PC-9 (cell line): ENCODE data around the gene PPP2R2C. TPM values are rescaled to one million over a fixed set of nuclear protein-coding genes. Genes with fewer than 3 reads are reported as not detected.

Experiments
- BruUV-seq: library from RNA; stranded (reverse); fragments of 400-500 nt; replicated peaks from 2 replicates; lab custom pipeline; 2021; lab: Mats Ljungman, UMichigan
- CTCF ChIA-PET: fragments of 300-600 bp; sonication (Branson Sonifier 250); formaldehyde crosslinking; loops from one replicate; lab custom pipeline; 2022; ENCODE audit warnings: antibody characterized with exemption; lab: Charles Lee
- POLR2A ChIA-PET: fragments of 300-600 bp; sonication (Branson Sonifier 250); formaldehyde crosslinking; loops from one replicate; lab custom pipeline; 2022; ENCODE audit warnings: antibody characterized with exemption; ENCODE audit not compliant: unreplicated experiment; lab: Charles Lee
- DNase-seq, 2 experiments: peaks; one replicate each; pipeline versions ENCODE4 v3.0.0 to v3.0.0-alpha.2; 2015 to 2022; ENCODE audit warnings: mixed read lengths in 1 of 2
- H2AFZ ChIP-seq: fragments of 200-600 bp; sonication (generic); 2 replicates; pipeline ENCODE4 v1.8.1; 2017; ENCODE audit warnings: antibody characterized with exemption
- H3F3A ChIP-seq: fragments of 200-600 bp; sonication (generic); 2 replicates; pipeline ENCODE4 v1.8.1; 2017; ENCODE audit warnings: antibody characterized with exemption, mild to moderate bottlenecking, low read depth; ENCODE audit not compliant: insufficient read depth
- H3K27ac ChIP-seq: fragments of 200-600 bp; sonication (generic); 2 replicates; pipeline ENCODE4 v1.6.1; 2016; ENCODE audit warnings: mixed run types
- H3K27me3 ChIP-seq: fragments of 200-600 bp; sonication (generic); 2 replicates; pipeline ENCODE4 v1.6.1; 2016; ENCODE audit warnings: low read depth, mixed run types; ENCODE audit not compliant: insufficient read depth
- H3K36me3 ChIP-seq: fragments of 200-600 bp; sonication (generic); 2 replicates; pipeline ENCODE4 v1.6.1; 2016; ENCODE audit warnings: low read depth, mixed run types
- H3K4me1 ChIP-seq: fragments of 200-600 bp; sonication (generic); replicated peaks from 2 replicates; pipeline ENCODE4 v1.6.1; 2016; ENCODE audit warnings: mixed run types; ENCODE audit not compliant: insufficient read depth
- H3K4me2 ChIP-seq: fragments of 200-600 bp; sonication (generic); 2 replicates; pipeline ENCODE4 v1.6.1; 2017; ENCODE audit warnings: mixed run types
- H3K4me3 ChIP-seq: fragments of 200-600 bp; sonication (generic); 2 replicates; pipeline ENCODE4 v1.6.1; 2016; ENCODE audit warnings: mixed run types
- H3K79me2 ChIP-seq: fragments of 200-600 bp; sonication (generic); 2 replicates; pipeline ENCODE4 v1.6.1; 2017; ENCODE audit warnings: low read depth, mixed run types
- H3K9me2 ChIP-seq: fragments of 200-600 bp; sonication (generic); 2 replicates; pipeline ENCODE4 v1.8.1; 2017; ENCODE audit warnings: mild to moderate bottlenecking; ENCODE audit not compliant: insufficient read depth
- H3K9me3 ChIP-seq: fragments of 200-600 bp; sonication (generic); 2 replicates; pipeline ENCODE4 v1.8.1; 2016; ENCODE audit warnings: low read depth; ENCODE audit not compliant: insufficient read depth
- H4K20me1 ChIP-seq: fragments of 200-600 bp; sonication (generic); 2 replicates; pipeline ENCODE4 v1.8.1; 2017; ENCODE audit not compliant: insufficient read depth
- EZH2 ChIP-seq: fragments of 200-600 bp; sonication (generic); IDR thresholded peaks from 2 replicates; pipeline ENCODE4 v1.8.0; 2017; ENCODE audit warnings: antibody characterized with exemption, low read depth
- intact Hi-C: fragments of 100-400 bp; cut with micrococcal nuclease; formaldehyde crosslinking; loops from one replicate; pipeline ENCODE4 v1.10.0; 2022; ENCODE audit not compliant: unreplicated experiment
- total RNA-seq: library from RNA; stranded (reverse); gene quantifications from 2 replicates; pipeline ENCODE4 v1.2.3, GENCODE V29; 2021
- TF ChIP-seq, protein P1 (sequence below): fragments of 200-600 bp; sonication (generic); conservative IDR thresholded peaks from 2 replicates; pipeline ENCODE4 v1.6.1; 2017; ENCODE audit warnings: mixed run types, antibody characterized with exemption, mild to moderate bottlenecking, moderate library complexity

The PPP2R2C gene
- total RNA-seq, 1 experiment from 2014 or later, result 40.9 TPM

DNA sequence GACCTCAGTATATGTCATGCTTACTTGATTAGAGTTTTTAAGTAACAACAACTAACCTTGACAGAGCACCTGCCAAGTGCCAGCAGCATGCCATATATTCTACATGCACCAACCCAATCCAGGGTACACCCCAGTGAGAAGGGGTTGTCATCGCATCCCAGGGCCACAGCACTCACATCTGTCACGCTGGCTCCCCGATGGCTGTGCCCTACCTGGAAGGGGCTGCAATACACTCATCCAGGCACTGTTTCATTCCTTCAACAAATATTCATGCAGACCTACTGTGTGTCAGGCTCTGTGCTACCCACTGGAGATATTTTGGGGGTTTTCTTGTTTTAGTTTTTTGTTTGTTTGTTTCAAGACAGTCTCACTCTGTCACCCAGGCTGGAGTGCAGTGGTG, 49.5 kb downstream of the PPP2R2C start:
- no peaks in the 10 kb centered on the region for H3F3A ChIP-seq
- no peak for DNase-seq
- no peak overlapping the region for H3K4me3 ChIP-seq
- no peak overlapping the region for H2AFZ ChIP-seq
- TF ChIP-seq, protein P1, sequence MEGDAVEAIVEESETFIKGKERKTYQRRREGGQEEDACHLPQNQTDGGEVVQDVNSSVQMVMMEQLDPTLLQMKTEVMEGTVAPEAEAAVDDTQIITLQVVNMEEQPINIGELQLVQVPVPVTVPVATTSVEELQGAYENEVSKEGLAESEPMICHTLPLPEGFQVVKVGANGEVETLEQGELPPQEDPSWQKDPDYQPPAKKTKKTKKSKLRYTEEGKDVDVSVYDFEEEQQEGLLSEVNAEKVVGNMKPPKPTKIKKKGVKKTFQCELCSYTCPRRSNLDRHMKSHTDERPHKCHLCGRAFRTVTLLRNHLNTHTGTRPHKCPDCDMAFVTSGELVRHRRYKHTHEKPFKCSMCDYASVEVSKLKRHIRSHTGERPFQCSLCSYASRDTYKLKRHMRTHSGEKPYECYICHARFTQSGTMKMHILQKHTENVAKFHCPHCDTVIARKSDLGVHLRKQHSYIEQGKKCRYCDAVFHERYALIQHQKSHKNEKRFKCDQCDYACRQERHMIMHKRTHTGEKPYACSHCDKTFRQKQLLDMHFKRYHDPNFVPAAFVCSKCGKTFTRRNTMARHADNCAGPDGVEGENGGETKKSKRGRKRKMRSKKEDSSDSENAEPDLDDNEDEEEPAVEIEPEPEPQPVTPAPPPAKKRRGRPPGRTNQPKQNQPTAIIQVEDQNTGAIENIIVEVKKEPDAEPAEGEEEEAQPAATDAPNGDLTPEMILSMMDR, result no peak
- TF ChIP-seq EZH2, result no peak
- POLR2A ChIA-PET, result no interaction called here
- no peak overlapping the region for H3K27ac ChIP-seq
- H3K9me2 ChIP-seq, result no peaks in the 10 kb centered on the region
- CTCF ChIA-PET, result no interaction called here
- intact Hi-C loops, result no loop called here
- H3K79me2 ChIP-seq, result no peaks in the 10 kb centered on the region
- H3K36me3 ChIP-seq, result no peaks in the 10 kb centered on the region
- no TSS peak for BruUV-seq
- H3K4me1 ChIP-seq, result no peaks in the 10 kb centered on the region
- H3K4me2 ChIP-seq, result no peak overlapping the region
- H3K9me3 ChIP-seq, result no peaks in the 10 kb centered on the region
- 0 out of 2 replicates have a peak, but pooled peaks cover 4% of the 10 kb centered on the region for H4K20me1 ChIP-seq
- no peaks in the 10 kb centered on the region for H3K27me3 ChIP-seq

DNA sequence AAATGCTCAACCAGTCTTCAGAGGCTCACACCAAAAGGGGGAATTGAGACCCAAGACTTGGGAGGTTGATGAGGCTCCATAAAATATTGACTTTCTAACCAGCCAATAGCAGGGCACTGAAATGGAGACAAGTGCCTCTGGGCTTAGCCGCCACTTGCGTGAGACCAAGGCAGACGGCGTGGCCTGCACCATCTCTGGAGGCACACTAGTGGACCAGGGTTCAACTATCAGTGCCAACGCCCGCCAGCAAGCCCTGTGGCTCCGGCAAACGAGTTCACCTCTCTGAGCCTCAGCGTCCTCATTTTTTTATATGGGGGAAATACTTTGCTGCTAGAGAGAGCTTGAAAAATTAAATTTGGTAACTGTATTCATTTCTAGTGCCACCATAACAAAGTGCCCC, 50.3 kb downstream of the PPP2R2C start:
- Histone ChIP-seq H4K20me1 (0 out of 2 replicates have a peak, but pooled peaks cover 4% of the 10 kb centered on the region), H3K4me3 (no peak overlapping the region), H3K36me3 (no peaks in the 10 kb centered on the region), H3F3A (no peaks in the 10 kb centered on the region), H3K9me2 (no peaks in the 10 kb centered on the region), H3K27me3 (no peaks in the 10 kb centered on the region), H2AFZ (no peak overlapping the region), H3K4me2 (no peak overlapping the region), H3K4me1 (no peaks in the 10 kb centered on the region), H3K9me3 (no peaks in the 10 kb centered on the region), H3K27ac (no peak overlapping the region), H3K79me2 (no peaks in the 10 kb centered on the region)
- POLR2A ChIA-PET, result no interaction called here
- no peak for DNase-seq
- CTCF ChIA-PET, result no interaction called here
- TF ChIP-seq, protein P1, result no peak
- no peak for TF ChIP-seq EZH2
- intact Hi-C loops, result no loop called here
- no TSS peak for BruUV-seq

GRCh38 chr4:6421397-6421796, 51.0 kb downstream of the PPP2R2C start:
- no peaks in the 10 kb centered on the region for H3K9me3 ChIP-seq
- intact Hi-C loops, result no loop called here
- POLR2A ChIA-PET, result no interaction called here
- H4K20me1 ChIP-seq, result 0 out of 2 replicates have a peak, but pooled peaks cover 4% of the 10 kb centered on the region
- H3K4me2 ChIP-seq, result no peak overlapping the region
- H3K4me3 ChIP-seq, result no peak overlapping the region
- H2AFZ ChIP-seq, result no peak overlapping the region
- no peak overlapping the region for H3K27ac ChIP-seq
- CTCF ChIA-PET, result no interaction called here
- no peaks in the 10 kb centered on the region for H3K79me2 ChIP-seq
- DNase-seq, result no peak
- H3K36me3 ChIP-seq, result no peaks in the 10 kb centered on the region
- no peaks in the 10 kb centered on the region for H3K27me3 ChIP-seq
- TF ChIP-seq EZH2, result no peak
- TF ChIP-seq, protein P1, result no peak
- BruUV-seq, result no TSS peak
- H3K9me2 ChIP-seq, result no peaks in the 10 kb centered on the region
- no peaks in the 10 kb centered on the region for H3F3A ChIP-seq
- H3K4me1 ChIP-seq, result no peaks in the 10 kb centered on the region
